OCI-LY3 (cell line): Measurements from ENCODE around the gene NT5C.

ENCODE experiments used
- H2AFZ ChIP-seq: fragments of 200-600, 300-600 bp; shearing (Covaris generic); 2 replicates; pipeline ENCODE4 v1.6.0; 2014; ENCODE audit warnings: antibody characterized with exemption, low read depth, low read length
- H3K27ac ChIP-seq: fragments of 200-600, 300-600 bp; sonication (generic); 2 replicates; pipeline ENCODE4 v1.5.1; 2014; ENCODE audit warnings: mild to moderate bottlenecking, low read length, moderate library complexity, mixed read lengths
- H3K27me3 ChIP-seq: fragments of 200-600, 300-600 bp; sonication (generic); 2 replicates; pipeline ENCODE4 v1.6.1; 2014; ENCODE audit warnings: low read depth, low read length, mixed read lengths
- H3K36me3 ChIP-seq: fragments of 200-600, 300-600 bp; sonication (generic); replicated peaks from 2 replicates; pipeline ENCODE3; 2014; ENCODE audit warnings: low read depth, low read length, mixed read lengths
- H3K4me1 ChIP-seq: fragments of 300-600, 200-600 bp; sonication (generic); 2 replicates; pipeline ENCODE4 v1.6.1; 2014; ENCODE audit warnings: low read length, mixed read lengths
- H3K4me2 ChIP-seq: fragments of 200-600, 300-600 bp; sonication (generic); 2 replicates; pipeline ENCODE4 v1.6.1; 2014; ENCODE audit warnings: low read length, mixed read lengths
- H3K4me3 ChIP-seq: fragments of 300-600, 200-600 bp; sonication (generic); 2 replicates; pipeline ENCODE4 v1.5.1; 2014; ENCODE audit warnings: antibody characterized with exemption, mild to moderate bottlenecking, low read length, moderate library complexity
- H3K79me2 ChIP-seq: fragments of 300-600, 200-600 bp; shearing (Covaris generic); 2 replicates; pipeline ENCODE4 v1.6.1; 2014; ENCODE audit warnings: mild to moderate bottlenecking, low read length, mixed read lengths
- H3K9ac ChIP-seq: fragments of 300-600, 200-600 bp; shearing (Covaris generic); 2 replicates; pipeline ENCODE4 v1.6.0; 2014; ENCODE audit warnings: mild to moderate bottlenecking, low read length, moderate library complexity
- H3K9me3 ChIP-seq: fragments of 200-600, 300-600 bp; shearing (Covaris generic); 2 replicates; pipeline ENCODE4 v1.6.1; 2014; ENCODE audit warnings: low read length, mixed read lengths; ENCODE audit not compliant: insufficient read depth
- H4K20me1 ChIP-seq: fragments of 200-600, 300-600 bp; sonication (generic); 2 replicates; pipeline ENCODE4 v1.6.1; 2016; ENCODE audit warnings: low read length, mixed read lengths; ENCODE audit not compliant: insufficient read depth
- EZH2phosphoT487 ChIP-seq: fragments of 200-600 bp; shearing (Covaris generic); IDR thresholded peaks from 2 replicates; pipeline ENCODE4 v1.6.1; 2018; ENCODE audit warnings: antibody characterized with exemption, mixed run types, low read depth
- TF ChIP-seq, protein P1 (sequence below): fragments of 200-600, 300-600 bp; sonication (generic); IDR thresholded peaks from 2 replicates; pipeline ENCODE4 v1.5.1; 2014; ENCODE audit warnings: antibody characterized with exemption, low read length, low read depth

NT5C gene

DNA sequence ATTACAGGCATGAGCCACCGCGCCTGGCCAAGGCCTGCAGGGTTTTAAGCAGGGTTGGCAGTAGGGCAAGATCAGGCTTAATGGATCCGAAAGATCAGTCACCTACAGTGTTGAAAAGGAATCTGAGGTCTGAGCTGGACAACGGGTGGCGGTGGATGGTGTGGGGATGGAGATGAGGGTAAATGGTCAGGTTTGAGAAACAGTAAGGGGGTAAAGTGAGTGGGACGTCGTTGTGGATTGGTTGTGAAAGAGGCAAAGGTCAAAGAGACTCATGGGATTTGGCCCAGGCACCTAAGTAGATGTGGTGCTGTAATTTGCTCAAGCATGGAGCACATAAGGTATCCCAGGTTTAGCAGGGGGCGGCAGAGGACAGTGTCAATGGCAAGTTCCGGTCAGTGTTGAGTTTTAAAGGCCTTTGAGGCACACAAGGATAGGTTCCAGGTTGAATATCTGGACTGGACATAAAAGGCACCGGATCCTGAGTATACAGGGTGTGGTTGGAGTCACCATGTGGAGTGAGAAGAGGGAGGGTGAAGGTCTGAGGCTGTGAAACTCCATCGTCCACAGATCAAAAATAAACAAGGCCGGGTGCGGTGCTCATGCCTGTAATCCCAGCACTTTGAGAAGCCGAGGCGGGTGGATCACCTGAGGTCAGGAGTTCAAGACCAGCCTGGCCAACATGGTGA, 44.9 kb downstream of the NT5C start:
- no peaks in the 10 kb centered on the region for H3K9me3 ChIP-seq
- H2AFZ ChIP-seq: no peak overlapping the region
- no peak for TF ChIP-seq EZH2phosphoT487
- TF ChIP-seq, protein P1, sequence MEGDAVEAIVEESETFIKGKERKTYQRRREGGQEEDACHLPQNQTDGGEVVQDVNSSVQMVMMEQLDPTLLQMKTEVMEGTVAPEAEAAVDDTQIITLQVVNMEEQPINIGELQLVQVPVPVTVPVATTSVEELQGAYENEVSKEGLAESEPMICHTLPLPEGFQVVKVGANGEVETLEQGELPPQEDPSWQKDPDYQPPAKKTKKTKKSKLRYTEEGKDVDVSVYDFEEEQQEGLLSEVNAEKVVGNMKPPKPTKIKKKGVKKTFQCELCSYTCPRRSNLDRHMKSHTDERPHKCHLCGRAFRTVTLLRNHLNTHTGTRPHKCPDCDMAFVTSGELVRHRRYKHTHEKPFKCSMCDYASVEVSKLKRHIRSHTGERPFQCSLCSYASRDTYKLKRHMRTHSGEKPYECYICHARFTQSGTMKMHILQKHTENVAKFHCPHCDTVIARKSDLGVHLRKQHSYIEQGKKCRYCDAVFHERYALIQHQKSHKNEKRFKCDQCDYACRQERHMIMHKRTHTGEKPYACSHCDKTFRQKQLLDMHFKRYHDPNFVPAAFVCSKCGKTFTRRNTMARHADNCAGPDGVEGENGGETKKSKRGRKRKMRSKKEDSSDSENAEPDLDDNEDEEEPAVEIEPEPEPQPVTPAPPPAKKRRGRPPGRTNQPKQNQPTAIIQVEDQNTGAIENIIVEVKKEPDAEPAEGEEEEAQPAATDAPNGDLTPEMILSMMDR: no peak
- H3K27me3 ChIP-seq: peaks cover 5% of the 10 kb centered on the region; the same call in 1 of the 2 replicates
- no peaks in the 10 kb centered on the region for H4K20me1 ChIP-seq
- no peaks in the 10 kb centered on the region for H3K79me2 ChIP-seq
- no peak overlapping the region for H3K4me2 ChIP-seq
- peaks cover 11% of the 10 kb centered on the region; the same call in 1 of the 2 replicates for H3K4me1 ChIP-seq
- H3K27ac ChIP-seq: no peak overlapping the region
- H3K9ac ChIP-seq: no peak overlapping the region
- H3K4me3 ChIP-seq: no peak overlapping the region
- H3K36me3 ChIP-seq: no peaks in the 10 kb centered on the region

DNA sequence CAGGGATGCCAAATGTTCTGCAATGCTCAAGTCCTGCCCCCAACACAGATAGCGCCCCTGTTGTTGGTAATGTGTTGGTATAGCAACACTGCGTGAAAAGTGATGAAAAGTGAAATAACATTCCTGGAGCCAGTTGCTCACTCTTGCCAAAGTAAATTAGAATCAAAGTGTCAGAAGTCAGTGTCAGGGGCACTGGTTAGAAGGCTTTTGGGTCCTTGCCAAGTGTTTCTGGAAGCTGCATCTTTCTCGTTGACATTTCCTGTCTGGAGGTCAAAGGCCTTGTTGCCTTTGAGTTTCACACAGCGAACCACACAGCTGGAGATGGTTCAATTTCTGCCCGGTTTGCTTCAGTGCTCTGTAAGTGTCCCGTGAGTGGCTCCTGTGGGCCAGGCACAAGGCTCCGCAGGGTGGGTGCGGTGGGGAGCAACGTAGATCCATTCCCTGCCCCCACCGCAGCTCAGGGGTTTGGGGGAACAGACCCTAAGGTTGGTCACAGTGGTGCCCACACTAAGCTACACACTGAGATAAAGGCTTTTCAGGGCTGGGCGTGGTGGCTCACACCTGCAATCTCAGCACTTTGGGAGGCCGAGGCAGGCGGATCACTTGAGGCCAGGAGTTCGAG, 47.4 kb downstream of the NT5C start:
- Histone ChIP-seq H3K9me3 (no peaks in the 10 kb centered on the region), H3K4me2 (no peak overlapping the region), H3K27me3 (peaks cover 5% of the 10 kb centered on the region; the same call in 1 of the 2 replicates), H3K27ac (no peak overlapping the region), H3K36me3 (no peaks in the 10 kb centered on the region), H3K4me1 (peaks cover 20% of the 10 kb centered on the region), H4K20me1 (no peaks in the 10 kb centered on the region), H3K79me2 (no peaks in the 10 kb centered on the region), H3K9ac (no peak overlapping the region), H3K4me3 (no peak overlapping the region), H2AFZ (no peak overlapping the region)
- TF ChIP-seq EZH2phosphoT487: no peak
- TF ChIP-seq, protein P1: no peak

DNA sequence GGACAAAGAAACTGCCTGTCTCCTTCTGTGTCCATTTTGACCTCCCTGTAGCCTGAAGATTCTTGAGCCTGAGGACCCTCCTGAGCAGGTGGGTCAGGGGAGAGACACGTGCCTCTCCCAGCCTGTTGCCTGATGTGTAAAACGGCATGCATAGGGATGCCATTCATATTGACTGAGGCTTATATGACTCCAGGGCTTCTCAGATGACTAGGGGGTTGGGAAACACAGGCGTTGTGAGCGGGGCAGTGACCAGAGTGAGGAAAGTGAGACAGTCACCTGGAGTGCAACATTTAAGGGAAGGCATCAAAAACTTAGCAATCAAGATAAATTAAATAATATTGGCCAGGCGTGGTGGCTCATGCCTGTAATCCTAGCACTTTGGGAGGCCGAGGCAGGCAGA, 48.9 kb downstream of the NT5C start:
- Histone ChIP-seq H3K9me3 (no peaks in the 10 kb centered on the region), H2AFZ (no peak overlapping the region), H3K4me2 (no peak overlapping the region), H4K20me1 (no peaks in the 10 kb centered on the region), H3K9ac (no peak overlapping the region), H3K36me3 (no peaks in the 10 kb centered on the region), H3K27me3 (peaks cover 5% of the 10 kb centered on the region; the same call in 1 of the 2 replicates), H3K4me1 (peaks cover 28% of the 10 kb centered on the region), H3K27ac (no peak overlapping the region), H3K79me2 (no peaks in the 10 kb centered on the region), H3K4me3 (no peak overlapping the region)
- TF ChIP-seq EZH2phosphoT487: no peak
- TF ChIP-seq, protein P1: no peak
